GM23338 (cell line): ENCODE results near the gene CRKL. TPM values are rescaled to one million over a fixed set of nuclear protein-coding genes. Genes with fewer than 3 reads are reported as not detected.

Source experiments
- ATAC-seq: fragments of 200-7000 bp; cut with Tn5 transposase; 3 replicates; pipeline ENCODE4 v1.9.1; 2020
- DNase-seq: peaks from one replicate; pipeline ENCODE4 v3.0.0-alpha.2; 2015; ENCODE audit warnings: low spot score
- H2AFZ ChIP-seq: fragments of 200-600 bp; sonication (generic); 2 replicates; pipeline ENCODE4 v1.8.0; 2016; ENCODE audit warnings: antibody characterized with exemption, mild to moderate bottlenecking, moderate library complexity
- H3F3A ChIP-seq: fragments of 200-600 bp; sonication (generic); replicated peaks from 2 replicates; pipeline ENCODE4 v1.8.0; 2017; ENCODE audit warnings: antibody characterized with exemption, mixed run types, low read depth
- H3K27ac ChIP-seq: fragments of 200-600 bp; sonication (generic); 2 replicates; pipeline ENCODE4 v1.6.1; 2016; ENCODE audit warnings: low read depth
- H3K27me3 ChIP-seq: fragments of 200-600 bp; sonication (generic); 2 replicates; pipeline ENCODE4 v1.8.0; 2016; ENCODE audit warnings: mild to moderate bottlenecking, mixed run types, moderate library complexity; ENCODE audit not compliant: insufficient read depth
- H3K36me3 ChIP-seq: fragments of 200-600 bp; sonication (generic); 2 replicates; pipeline ENCODE4 v1.8.0; 2016; ENCODE audit warnings: mild to moderate bottlenecking; ENCODE audit not compliant: insufficient read depth
- H3K4me1 ChIP-seq: fragments of 200-600 bp; sonication (generic); 2 replicates; pipeline ENCODE4 v1.8.0; 2016; ENCODE audit warnings: mild to moderate bottlenecking, moderate library complexity; ENCODE audit not compliant: insufficient read depth
- H3K4me2 ChIP-seq: fragments of 200-600 bp; sonication (generic); 2 replicates; pipeline ENCODE4 v1.7.1; 2017; ENCODE audit warnings: mixed run types
- H3K4me3 ChIP-seq: fragments of 200-600 bp; sonication (generic); 2 replicates; pipeline ENCODE4 v1.6.1; 2016; ENCODE audit warnings: mixed run types
- H3K79me2 ChIP-seq: fragments of 200-600 bp; sonication (generic); replicated peaks from 2 replicates; pipeline ENCODE4 v1.8.0; 2017; ENCODE audit warnings: mild to moderate bottlenecking; ENCODE audit not compliant: insufficient read depth
- H3K9me2 ChIP-seq: fragments of 200-600 bp; sonication (generic); 2 replicates; pipeline ENCODE4 v1.8.0; 2017; ENCODE audit not compliant: insufficient read depth
- H4K20me1 ChIP-seq: fragments of 200-600 bp; sonication (generic); replicated peaks from 2 replicates; pipeline ENCODE4 v1.8.0; 2017; ENCODE audit warnings: mild to moderate bottlenecking; ENCODE audit not compliant: insufficient read depth
- H3K27ac Mint-ChIP-seq: 2 replicates; pipeline ENCODE4 v1.8.0; 2020; ENCODE audit warnings: inconsistent platforms, mild to moderate bottlenecking, moderate library complexity, mixed read lengths
- H3K27me3 Mint-ChIP-seq: 3 replicates; pipeline ENCODE4 v1.8.0; 2022; ENCODE audit warnings: low read depth, mild to moderate bottlenecking, moderate library complexity, mixed read lengths, inconsistent platforms; ENCODE audit not compliant: insufficient read depth, poor library complexity
- H3K36me3 Mint-ChIP-seq: 3 replicates; pipeline ENCODE4 v1.8.0; 2021; ENCODE audit warnings: low read depth, mild to moderate bottlenecking, inconsistent platforms, moderate library complexity, mixed read lengths
- H3K4me1 Mint-ChIP-seq: 3 replicates; pipeline ENCODE4 v1.8.0; 2020; ENCODE audit warnings: mild to moderate bottlenecking, inconsistent platforms, mixed read lengths
- H3K4me3 Mint-ChIP-seq: 3 replicates; pipeline ENCODE4 v1.8.0; 2021; ENCODE audit warnings: moderate library complexity, mild to moderate bottlenecking, inconsistent platforms, mixed read lengths
- H3K9me3 Mint-ChIP-seq: 3 replicates; pipeline ENCODE4 v1.8.0; 2020; ENCODE audit warnings: moderate library complexity, mild to moderate bottlenecking, inconsistent platforms, mixed read lengths
- CREB1 ChIP-seq: fragments of 250-450 bp; sonication (Bioruptor Pico); IDR thresholded peaks from 2 replicates; pipeline ENCODE4 v1.5.0; 2020; ENCODE audit warnings: low read depth, mild to moderate bottlenecking, moderate library complexity
- CTCF ChIP-seq, 2 experiments: fragments of 200-600 bp in 1 of 2; sonication (generic) in 1 of 2; conservative IDR thresholded peaks; 2 replicates each; pipeline versions ENCODE4 v1.5.1 to v1.6.1; 2016 to 2017; ENCODE audit warnings: antibody characterized with exemption in 2 of 2, low read depth in 2 of 2, mild to moderate bottlenecking in 2 of 2, moderate library complexity in 1 of 2
- ETS1 ChIP-seq: IDR thresholded peaks from 2 replicates; pipeline ENCODE4 v1.6.1; 2016; ENCODE audit warnings: antibody characterized with exemption
- EZH2 ChIP-seq: fragments of 200-600 bp; sonication (generic); IDR thresholded peaks from one replicate; pipeline ENCODE4 v1.8.0; 2017; ENCODE audit warnings: antibody characterized with exemption, mild to moderate bottlenecking, low read depth; ENCODE audit not compliant: unreplicated experiment
- EZH2phosphoT487 ChIP-seq: fragments of 200-600 bp; sonication (generic); IDR thresholded peaks from one replicate; pipeline ENCODE4 v1.8.1; 2018; ENCODE audit warnings: antibody characterized with exemption; ENCODE audit not compliant: unreplicated experiment
- JUNB ChIP-seq: IDR thresholded peaks from one replicate; pipeline ENCODE4 v1.6.1; 2016; ENCODE audit warnings: antibody characterized with exemption; ENCODE audit not compliant: unreplicated experiment
- NANOG ChIP-seq: IDR thresholded peaks from 2 replicates; pipeline ENCODE4 v1.6.1; 2016; ENCODE audit warnings: antibody characterized with exemption, borderline replicate concordance
- POLR2AphosphoS5 ChIP-seq: IDR thresholded peaks from 2 replicates; pipeline ENCODE4 v1.6.1; 2016; ENCODE audit warnings: antibody characterized with exemption, low read depth
- STAT1 ChIP-seq: IDR thresholded peaks from one replicate; pipeline ENCODE4 v1.6.1; 2016; ENCODE audit warnings: antibody characterized with exemption; ENCODE audit not compliant: unreplicated experiment
- ZNF331 ChIP-seq: fragments of 250-450 bp; sonication (Bioruptor Pico); IDR thresholded peaks from 2 replicates; pipeline ENCODE4 v1.5.0; 2020; ENCODE audit warnings: low read depth, mild to moderate bottlenecking, moderate library complexity
- polyA plus RNA-seq: library from polyadenylated mRNA; unstranded; fragments of >200 nt; fragmentation: Nextera tagmentation; extraction: Ambion mirVana; gene quantifications from 2 replicates; pipeline ENCODE4 v1.2.1, GENCODE V29; 2016
- total RNA-seq: library from RNA; depleted of rRNA; stranded (reverse); fragments of >200 nt; shearing (Covaris generic); gene quantifications from 2 replicates; pipeline ENCODE4 v1.2.3, GENCODE V29; 2014

The CRKL gene
- total and polyA plus RNA-seq, 2 experiments from 2014 or later = 39.5 to 104 TPM

- TF ChIP-seq CTCF (conservative IDR thresholded peaks at IDR 0.05; ENCODE audit: low read depth in 2 of 2) = no peak
- TF ChIP-seq EZH2phosphoT487 = no peak
- no peak for TF ChIP-seq JUNB
- no peak for TF ChIP-seq CREB1 (CRISPR knock-in tag)
- no peak for TF ChIP-seq STAT1
- no peak for TF ChIP-seq ZNF331
- no peak for TF ChIP-seq POLR2AphosphoS5
- TF ChIP-seq ETS1 = no peak
- TF ChIP-seq NANOG = no peak
Observed at GRCh38 chr22:20944042-20944441, 26.8 kb downstream of the CRKL start (continued).

GRCh38 chr22:20945578-20945934 lies 28.3 kb downstream of the CRKL start:
- H3K9me2 ChIP-seq = no peaks in the 10 kb centered on the region
- DNase-seq (no peak), ATAC-seq (peak; percentile 44; the same call in 1 of the 3 replicates)
- TF ChIP-seq EZH2 = no peak
- no peak for TF ChIP-seq JUNB
- no peak for TF ChIP-seq CTCF (conservative IDR thresholded peaks at IDR 0.05; ENCODE audit: low read depth in 2 of 2)
- TF ChIP-seq CREB1 (CRISPR knock-in tag) = no peak
- TF ChIP-seq ETS1 = no peak
- TF ChIP-seq ZNF331 = no peak
- no peak overlapping the region for H3K4me2 ChIP-seq
- Mint-ChIP-seq H3K27ac (no peak overlapping the region), H3K4me1 (peaks cover 16% of the 10 kb centered on the region; the same call in 2 of the 3 replicates), H3K9me3 (no peaks in the 10 kb centered on the region), H3K4me3 (no peak overlapping the region), H3K27me3 (peaks cover 4% of the 10 kb centered on the region), H3K36me3 (peaks cover 19% of the 10 kb centered on the region)
- H3K79me2 ChIP-seq = peaks cover 100% of the 10 kb centered on the region
- H3K27me3 ChIP-seq = no peaks in the 10 kb centered on the region
- peaks cover 9% of the 10 kb centered on the region for H3K36me3 ChIP-seq
- H3K4me1 ChIP-seq = peaks cover 20% of the 10 kb centered on the region
- no peak overlapping the region for H2AFZ ChIP-seq
- peaks cover 91% of the 10 kb centered on the region for H4K20me1 ChIP-seq
- no peak overlapping the region for H3K4me3 ChIP-seq
- H3K27ac ChIP-seq = no peak overlapping the region
- H3F3A ChIP-seq = no peaks in the 10 kb centered on the region
